Endothelial cell of hepatic sinusoid (primary cell): ENCODE measurements around the gene TACC2.

Experiments used
- in situ Hi-C: cut with HindIII; loops from 2 replicates; pipeline ENCODE4 v1.10.0; 2017; ENCODE audit warnings: low sequenced_read_pairs

The TACC2 gene

DNA sequence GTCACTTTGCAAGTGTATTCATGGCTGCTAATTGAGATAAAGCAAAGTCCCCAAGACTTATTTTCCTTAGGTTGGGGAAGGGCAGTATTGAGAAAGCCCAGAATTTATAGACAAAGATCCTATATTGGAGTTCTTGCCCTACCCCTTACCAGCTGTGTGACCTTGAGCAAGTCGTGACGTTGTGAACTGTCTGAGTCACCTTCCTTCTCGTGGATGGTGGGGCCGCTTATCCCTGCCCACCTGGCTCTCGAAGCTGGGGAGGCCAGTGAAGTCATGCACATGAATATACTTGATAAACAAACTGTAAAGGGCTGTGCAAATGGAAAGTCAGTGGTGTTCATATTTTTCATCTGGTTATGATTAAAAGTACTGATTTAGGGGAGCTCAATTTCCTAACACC lies 127.4 kb downstream of the TACC2 start:
- in situ Hi-C loops, result no loop called here

DNA sequence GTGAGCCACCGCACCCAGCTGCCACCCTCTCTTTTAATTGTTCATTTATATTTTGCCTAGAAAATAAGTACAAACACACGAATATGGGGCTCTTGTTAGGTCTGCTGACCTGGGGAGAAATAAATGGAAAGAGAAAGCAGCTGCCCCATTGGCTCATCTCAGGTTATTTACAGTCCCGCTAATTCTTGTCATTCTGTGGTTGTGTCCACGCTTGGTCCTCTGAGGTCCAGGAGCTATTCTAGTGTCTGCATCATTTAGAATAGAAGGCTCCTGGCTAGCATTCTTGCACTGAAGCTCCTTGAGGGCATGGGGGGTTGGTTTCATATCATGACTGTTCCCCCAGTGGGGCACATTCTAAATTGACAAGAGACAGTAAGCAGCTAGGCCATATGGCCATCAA lies 128.5 kb downstream of the TACC2 start:
- in situ Hi-C loops, result no loop called here

DNA sequence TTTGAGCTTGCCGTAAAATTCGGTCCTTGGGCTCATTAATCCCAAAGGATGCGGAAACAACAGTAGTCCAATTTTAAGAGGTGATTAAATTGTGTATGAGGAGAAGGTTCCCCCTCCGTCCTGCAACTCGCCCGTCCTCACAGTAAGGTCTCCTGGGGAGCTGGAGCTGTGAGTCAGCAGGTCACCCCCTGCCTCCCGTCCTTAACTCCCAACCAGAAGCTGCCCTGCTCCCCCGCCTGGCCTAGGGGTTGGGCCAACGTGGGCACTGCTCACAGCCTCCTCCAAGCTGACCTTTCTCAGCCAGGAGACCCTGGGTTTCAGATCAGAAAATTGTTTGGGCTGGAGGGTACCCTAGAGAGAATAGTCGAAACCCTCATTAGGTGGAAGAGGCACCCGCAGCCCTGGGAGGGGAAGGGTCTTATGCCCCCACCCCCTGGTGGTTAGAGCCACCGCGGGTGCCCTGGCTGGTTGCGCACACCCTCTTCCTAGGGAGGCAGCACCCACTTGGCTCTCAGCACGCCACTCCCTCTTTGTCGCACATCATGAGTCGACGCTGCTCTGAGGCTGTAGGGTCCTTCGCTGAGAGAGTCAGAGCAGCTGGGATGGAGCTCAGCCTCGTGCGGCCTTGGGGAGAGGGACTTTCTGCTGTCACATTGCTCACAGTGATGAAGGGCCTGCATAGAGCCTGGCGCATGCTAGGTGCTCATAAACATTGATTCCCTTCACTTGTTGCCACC lies 131.2 kb downstream of the TACC2 start:
- in situ Hi-C loops, result no loop called here

DNA sequence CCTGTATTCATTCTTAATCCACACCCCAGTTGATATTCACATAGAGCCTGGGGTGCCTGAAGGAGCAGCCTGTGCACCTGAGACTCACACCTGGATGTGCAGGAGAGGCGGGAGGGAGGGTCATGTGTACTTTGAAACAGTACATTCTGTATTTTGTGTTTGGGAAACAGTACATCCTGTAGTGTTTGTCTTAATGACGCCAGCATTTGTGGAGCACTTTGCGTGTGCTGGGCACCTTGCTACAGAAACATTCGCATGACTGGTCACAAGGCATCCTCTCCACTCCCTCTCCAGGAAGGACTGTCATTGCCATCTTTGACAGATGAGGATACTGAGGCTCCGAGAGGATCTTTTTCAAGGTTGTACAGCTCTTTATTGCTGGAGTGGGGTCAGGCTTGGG lies 132.1 kb downstream of the TACC2 start:
- in situ Hi-C loops, result no loop called here

DNA sequence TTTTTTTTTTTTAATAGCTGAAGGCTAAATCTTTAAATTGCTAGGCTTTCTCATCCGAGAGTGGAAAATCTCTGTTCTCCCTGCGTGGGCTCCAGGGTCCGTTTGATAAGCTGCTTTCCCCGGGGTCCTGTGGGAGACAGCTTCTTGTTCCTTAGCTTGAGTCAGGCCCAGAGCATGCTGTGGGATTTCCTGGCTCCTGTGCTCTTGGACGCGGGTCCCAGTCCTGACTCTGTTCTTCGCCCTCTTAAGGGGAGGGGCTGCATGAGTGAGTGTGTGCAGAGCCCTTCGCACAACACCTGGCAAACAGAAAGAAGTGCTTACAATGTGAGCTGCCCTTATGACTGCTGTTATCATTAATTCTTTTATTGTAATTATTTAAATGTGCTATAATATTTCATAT lies 133.5 kb downstream of the TACC2 start:
- in situ Hi-C loops, result no loop called here

DNA sequence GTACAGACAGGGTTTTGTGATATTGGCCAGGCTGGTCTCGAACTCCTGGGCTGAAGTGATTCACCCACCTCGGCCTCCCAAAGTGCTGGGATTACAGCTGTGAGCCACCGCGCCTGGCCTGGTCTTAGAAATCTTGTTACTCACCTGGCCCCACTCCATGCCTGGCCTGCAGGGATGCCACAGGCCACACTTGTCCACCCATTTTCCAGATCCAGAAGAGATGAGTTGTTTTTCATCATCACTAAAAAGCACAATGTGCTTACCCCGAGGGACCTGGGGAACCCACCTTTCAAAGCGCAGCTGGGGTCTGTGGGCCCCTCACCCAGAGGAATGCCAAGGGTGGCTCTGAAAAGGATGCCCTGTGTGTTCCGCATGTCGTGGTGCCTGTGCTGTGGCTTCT lies 134.2 kb downstream of the TACC2 start:
- in situ Hi-C loops, result no loop called here

DNA sequence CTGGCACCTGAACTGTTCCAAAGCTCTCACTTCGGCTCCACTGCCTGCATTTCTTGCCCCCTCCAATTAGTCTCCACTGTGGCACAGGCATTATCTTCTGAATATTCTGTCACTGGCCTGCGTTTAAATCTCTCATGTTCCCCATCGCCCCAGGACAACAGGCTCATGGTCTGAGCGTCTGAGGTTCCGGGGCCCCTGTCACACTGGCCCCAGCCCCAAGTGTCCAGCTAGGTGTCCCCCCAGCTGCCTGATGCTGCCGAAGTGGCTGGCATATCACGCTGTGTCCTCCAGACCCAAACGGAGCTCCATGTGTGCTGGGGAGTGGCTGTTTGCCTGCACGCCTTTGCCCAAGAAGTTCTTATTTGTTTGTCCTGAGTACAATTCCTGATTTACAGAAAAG lies 135.4 kb downstream of the TACC2 start:
- in situ Hi-C loops, result no loop called here

DNA sequence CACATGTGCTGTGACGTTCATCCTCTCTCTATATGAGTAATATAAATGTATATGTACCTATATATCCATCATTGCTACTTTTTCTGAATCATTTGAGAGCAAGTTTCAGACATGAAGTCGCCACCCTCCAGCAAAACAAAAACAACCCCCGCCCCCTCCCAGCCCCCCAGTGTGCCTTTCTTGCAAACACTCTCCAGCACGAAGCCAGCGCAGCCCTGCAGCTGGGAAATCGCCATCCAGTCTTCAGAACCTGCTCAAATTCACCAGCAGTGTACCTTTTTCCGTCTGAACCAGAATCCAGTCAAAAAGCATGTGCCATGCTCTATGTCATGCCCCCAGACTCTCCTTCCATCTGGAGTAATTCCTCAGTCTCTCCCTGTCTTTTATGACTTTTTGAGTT lies 135.8 kb downstream of the TACC2 start:
- in situ Hi-C loops, result no loop called here

DNA sequence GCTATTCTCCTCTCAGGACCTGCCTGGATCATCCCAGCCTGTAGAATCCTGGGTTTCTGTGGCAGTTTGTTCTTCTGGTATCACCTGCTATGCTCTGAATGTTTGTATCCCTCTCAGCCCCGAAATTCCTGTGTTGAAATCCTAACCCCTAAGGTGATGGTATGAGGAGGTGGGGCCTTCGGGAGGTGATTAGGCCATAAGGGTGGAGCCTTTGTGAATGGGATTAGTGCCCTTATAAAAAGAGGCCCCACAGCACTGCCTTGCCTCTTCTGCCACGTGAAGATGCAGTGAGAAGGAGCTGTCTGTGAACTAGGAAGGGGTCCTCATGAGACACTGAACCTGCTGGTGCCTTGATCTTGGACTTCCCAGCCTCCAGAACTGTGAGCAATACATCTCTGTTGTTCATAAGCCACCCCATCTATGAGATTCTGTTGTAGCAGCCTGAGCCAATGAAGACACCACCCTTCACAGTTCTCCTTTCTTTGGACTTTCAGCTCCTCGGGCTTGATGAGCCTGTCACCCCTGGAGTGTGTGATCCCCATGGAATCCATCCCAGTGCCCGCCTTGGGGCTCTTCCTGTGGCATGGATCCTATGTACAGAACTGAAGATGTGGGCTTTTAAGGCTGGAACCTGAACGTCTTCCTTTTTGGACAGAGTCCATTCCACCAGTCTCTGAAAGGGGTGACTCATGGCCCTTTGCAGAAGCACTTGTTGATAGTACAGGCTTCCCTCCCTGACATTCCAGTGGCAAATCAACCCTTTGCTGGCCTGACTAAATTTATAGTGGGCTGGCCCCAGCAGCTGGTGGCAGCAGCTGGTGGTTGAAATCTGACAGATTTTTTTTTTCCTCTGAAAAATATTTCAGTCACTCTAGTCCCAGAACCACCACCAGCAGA lies 138.0 kb downstream of the TACC2 start:
- in situ Hi-C loops, result no loop called here

DNA sequence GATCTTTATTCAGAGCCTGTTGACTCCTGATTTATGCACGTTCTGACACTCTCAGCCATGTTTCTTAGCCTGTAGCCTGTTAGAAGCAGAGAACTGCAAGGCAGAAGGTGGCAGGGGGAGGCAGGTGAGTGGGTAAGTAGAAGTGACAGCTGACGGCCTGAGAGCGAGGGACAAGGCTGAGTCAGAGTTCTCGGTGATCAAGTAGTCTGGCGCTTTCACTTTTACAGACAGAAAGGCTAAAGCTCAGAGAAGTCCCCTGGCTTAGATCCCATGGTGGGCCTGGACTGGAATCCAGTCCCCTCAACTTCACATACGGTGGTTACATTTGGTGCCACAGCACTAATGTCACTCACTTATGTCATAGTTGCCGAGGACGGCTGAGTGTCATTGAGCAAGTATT lies 139.0 kb downstream of the TACC2 start:
- in situ Hi-C loops, result no loop called here

DNA sequence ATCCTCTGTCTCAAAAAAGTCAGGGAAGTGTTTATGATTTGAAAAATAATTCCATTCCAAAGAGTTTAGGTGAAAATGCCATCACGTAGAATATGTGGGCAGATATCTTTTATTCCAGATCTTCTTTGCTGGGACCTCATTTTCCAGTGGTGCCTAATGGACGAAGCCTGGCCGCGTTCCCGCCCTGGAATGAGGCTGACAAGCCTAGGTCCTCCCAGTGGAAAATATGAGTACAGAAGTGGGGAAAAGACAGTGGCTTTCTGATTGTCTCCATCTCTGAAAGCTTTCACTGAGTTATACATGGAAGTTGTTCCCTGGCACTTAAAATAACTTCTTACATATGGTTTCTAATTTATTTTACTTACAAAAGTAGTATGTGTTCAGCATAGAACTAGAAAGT lies 139.4 kb downstream of the TACC2 start:
- in situ Hi-C loops, result no loop called here

DNA sequence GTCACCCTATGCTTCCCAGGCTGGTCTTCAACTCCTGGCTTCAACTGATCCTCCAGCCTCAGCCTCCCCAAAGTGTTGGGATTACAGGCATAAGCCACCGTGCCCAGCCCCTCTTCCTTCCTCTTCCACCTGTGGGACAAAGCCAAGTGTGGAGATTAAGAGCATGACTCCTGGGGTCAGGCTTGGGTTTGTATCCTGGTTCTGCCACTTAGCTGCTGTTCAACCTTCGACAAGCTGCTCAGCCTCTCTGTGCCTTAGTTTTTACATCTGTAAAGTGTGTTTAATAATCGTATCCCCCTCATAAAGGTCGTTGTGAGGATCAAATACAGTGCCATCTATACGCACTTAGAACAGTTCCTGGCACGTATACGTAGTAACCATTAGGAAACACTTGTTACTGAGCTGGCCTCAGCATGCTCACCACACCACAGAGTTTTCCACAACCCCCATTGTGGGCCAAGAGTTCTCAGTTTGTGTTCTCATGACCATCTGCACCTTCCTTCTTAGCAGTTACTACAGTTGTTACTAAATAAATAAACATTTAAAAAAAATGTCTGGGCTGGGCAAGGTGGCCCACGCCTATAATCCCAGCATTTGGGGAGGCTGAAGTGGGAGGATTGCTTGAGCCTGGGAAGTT lies 141.6 kb downstream of the TACC2 start:
- in situ Hi-C loops, result no loop called here

DNA sequence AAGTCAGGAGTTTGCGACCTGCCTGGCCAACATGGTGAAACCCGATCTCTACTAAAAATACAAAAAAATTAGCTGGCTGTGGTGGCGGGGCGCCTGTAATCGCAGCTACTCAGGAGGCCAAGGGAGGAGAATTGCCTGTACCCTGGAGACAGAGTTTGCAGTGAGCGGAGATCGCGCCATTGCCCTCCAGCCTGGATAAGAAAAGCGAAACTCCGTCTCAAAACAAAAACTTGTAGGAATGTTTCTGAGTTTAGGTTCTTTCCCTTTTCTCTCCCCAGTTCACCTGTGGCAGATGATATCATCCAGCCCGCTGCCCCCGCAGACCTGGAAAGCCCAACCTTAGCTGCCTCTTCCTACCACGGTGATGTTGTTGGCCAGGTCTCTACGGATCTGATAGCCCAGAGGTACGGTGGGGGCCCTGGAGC lies 143.4 kb downstream of the TACC2 start:
- in situ Hi-C loops, result no loop called here

DNA sequence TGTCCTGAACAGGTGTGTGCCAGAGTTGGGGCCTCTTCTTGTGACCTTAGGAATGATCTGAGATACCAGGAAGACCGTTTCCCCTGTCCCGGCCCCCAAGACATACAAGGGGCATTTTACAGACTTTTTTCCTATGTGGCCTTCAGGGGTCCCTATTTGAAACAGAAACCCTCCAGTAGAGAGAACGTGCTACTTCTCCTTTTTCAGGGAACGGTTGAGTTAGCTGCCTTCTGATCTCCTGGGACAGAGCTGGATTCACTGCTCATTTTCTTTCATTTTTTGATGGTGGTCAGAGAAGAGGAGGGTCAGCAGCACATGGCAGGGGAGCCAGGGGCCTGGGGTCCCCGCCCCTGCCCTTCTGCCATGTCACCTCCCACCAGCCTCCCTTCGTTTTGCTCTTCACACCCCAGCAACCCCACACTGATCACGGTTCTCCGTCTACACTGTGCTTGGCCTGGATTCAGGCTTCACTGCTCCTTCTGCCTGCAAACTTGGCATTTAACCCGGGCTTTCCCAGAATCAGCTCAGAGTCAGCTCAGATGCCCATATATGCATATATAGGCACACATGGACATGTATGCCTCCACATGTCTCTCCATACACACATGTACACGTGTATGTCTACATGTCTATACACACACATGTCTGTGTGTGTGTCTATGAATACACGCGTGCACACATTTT lies 144.1 kb downstream of the TACC2 start:
- in situ Hi-C loops, result no loop called here

DNA sequence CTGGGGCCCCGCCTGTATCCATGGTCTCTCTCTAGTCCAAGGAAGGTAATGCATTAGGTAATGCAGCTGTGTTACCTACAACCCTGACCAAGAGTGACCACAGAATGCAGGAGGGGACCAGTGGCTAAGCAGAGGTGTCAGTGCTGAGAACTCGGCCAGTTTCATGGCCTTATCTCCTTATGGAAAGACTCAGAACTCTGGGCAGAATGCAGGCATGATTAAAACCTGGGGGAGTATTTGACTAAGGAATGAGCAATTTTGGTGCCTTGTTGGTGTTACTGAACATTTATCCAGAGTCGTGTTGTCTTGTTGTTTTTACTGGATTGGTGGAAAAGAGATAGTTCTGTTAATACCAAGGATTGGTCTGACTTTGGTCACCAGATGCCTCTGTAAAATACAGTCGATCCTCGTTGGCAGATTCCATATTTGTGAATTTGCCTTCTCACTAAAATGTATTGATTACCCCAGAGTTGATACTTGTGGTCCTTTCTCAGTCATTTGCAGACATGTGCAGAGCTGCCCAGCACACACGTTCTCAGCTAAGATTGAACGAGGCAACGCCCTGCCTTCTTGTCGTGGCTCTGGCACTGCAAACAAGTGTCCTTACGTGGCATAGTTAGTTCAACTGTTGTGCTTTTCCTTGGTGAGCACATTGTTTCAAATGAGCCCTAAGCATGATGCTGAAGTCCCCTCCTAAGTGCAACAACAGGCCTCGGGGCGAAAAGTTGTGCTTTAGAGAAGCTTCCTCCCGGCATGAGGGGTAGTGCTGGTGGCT lies 146.5 kb downstream of the TACC2 start:
- in situ Hi-C loops, result no loop called here

DNA sequence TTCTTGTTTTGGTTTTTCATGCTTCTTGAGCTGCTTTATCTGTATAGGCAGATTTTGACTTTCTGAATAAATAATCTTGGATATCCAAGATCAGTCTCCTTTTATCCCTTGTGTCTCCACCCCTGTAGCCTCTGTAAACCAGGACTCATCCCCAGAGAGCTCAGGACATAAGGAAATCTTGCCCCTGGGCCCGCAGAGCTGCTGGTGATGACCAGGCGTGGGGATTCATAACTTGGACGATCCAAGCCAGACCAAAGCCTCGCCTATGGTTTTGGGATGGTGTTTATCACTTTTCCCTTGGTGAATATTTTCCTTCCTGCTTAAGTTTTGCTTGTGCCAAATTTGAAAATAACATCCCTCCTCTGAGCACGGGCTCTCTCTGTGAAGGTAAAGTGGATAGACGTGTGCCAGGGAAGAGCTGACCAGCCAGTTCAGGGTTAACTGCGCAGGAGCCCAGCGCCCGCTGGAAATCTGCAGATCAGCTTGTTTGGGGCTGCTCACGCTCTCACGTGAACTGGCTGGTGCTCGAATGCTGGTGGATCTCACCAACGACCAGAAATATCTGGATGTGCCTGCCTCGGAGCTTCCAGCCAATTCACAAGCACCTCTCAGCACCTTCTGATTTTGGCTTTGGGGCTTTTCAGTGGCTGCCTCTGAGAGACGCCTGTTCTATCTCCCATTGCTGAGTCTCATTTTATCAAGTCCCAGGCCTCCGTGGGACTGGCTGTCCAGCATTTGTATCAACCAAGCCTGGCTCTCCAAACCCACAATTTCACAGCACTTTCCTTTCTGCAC lies 150.1 kb downstream of the TACC2 start:
- in situ Hi-C loops, result no loop called here

DNA sequence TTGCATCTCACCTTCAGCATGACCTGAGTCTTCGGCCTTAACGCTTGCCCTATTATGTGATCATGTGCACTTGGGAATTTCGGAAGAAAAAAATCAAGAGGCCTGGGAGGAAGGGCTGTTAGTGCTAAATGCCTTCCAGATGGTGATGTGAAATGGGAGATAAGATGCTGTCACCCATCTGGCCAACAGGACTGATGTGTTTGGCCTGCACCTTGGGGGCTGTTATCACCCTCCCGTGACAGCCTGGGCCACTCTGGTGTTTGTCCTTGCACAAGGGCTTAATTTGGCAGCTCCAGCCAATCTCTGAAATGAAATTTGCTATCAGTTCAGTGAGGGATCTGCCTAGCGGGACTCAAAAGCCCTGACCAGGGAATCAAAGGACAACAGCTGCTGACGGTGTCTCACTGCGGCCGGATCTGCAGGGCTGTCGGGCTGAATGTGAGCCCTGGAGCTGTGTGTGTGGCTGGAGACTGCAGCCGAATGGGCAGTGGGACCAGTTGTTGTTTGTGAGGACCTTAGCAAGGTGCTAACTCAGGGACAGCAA lies 150.7 kb downstream of the TACC2 start:
- in situ Hi-C loops, result loop anchor here (5.0 kb wide), 1 partner anchor 68 kb away; no protein-coding TSS in a partner anchor

DNA sequence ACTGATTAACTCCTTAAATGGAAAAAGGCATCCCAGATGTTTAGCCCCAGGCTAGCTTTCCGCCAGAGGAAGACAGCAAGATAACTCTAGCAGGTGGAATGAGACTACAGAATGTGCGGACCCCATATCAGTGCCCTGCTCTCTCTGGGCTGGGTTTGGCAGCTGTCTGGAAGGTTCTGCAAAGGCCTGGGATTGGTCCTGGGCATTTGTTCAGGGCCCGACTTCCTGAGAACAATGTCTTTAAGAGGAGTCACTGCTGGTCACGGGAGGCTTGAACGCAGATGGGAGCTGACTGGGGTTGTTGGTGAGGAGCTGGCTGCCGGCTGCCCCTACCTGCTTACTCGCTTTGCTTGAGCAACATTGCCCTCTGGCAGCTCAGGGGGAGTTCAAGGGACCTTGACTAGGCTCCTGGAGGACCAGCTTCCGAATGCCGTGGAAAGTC lies 151.5 kb downstream of the TACC2 start:
- in situ Hi-C loops, result loop anchor here (5.0 kb wide), 1 partner anchor 67 kb away; no protein-coding TSS in a partner anchor
